Measurements from ENCODE around the gene CD34.

CD34 gene

GRCh38 chr1:207841901-207842300 lies 69.0 kb downstream of the CD34 start:
- ATAC-seq: no peak
- TF ChIP-seq SNAI2 (CRISPR knock-in tag; IDR thresholded peaks at IDR 0.05) (no peak), PPARA (CRISPR knock-in tag; IDR thresholded peaks at IDR 0.05; ENCODE audit: borderline replicate concordance) (no peak), RARB (CRISPR knock-in tag; IDR thresholded peaks at IDR 0.05) (no peak), TCF4 (CRISPR knock-in tag; IDR thresholded peaks at IDR 0.05; ENCODE audit: borderline replicate concordance) (no peak), ZFP3 (CRISPR knock-in tag; IDR thresholded peaks at IDR 0.05) (no peak), POU6F1 (CRISPR knock-in tag; IDR thresholded peaks at IDR 0.05; ENCODE audit: borderline replicate concordance, low read depth) (no peak), ZNF70 (CRISPR knock-in tag; IDR thresholded peaks at IDR 0.05) (no peak), ZC3H10 (CRISPR knock-in tag; IDR thresholded peaks at IDR 0.05) (no peak), ZFP30 (CRISPR knock-in tag; IDR thresholded peaks at IDR 0.05) (no peak), ARNTL (CRISPR knock-in tag; IDR thresholded peaks at IDR 0.05; ENCODE audit: borderline replicate concordance, low read depth) (no peak), CSDC2 (CRISPR knock-in tag; IDR thresholded peaks at IDR 0.05) (no peak), TSHZ2 (CRISPR knock-in tag; IDR thresholded peaks at IDR 0.05) (no peak), ZNF8 (CRISPR knock-in tag; IDR thresholded peaks at IDR 0.05) (no peak), GLIS3 (CRISPR knock-in tag; IDR thresholded peaks at IDR 0.05) (no peak), ISL1 (CRISPR knock-in tag; IDR thresholded peaks at IDR 0.05) (no peak), OSR1 (CRISPR knock-in tag; IDR thresholded peaks at IDR 0.05) (no peak), CREB5 (CRISPR knock-in tag; IDR thresholded peaks at IDR 0.05; ENCODE audit: low read depth) (no peak), TOX (CRISPR knock-in tag; IDR thresholded peaks at IDR 0.05; ENCODE audit: borderline replicate concordance) (no peak), ZNF565 (CRISPR knock-in tag; conservative IDR thresholded peaks at IDR 0.05; ENCODE audit: low read depth) (no peak), CSRNP3 (CRISPR knock-in tag; IDR thresholded peaks at IDR 0.05) (no peak)

- no peak for TF ChIP-seq ZFP30 (CRISPR knock-in tag; IDR thresholded peaks at IDR 0.05)
- TF ChIP-seq SNAI2 (CRISPR knock-in tag; IDR thresholded peaks at IDR 0.05): no peak
- TF ChIP-seq POU6F1 (CRISPR knock-in tag; IDR thresholded peaks at IDR 0.05; ENCODE audit: borderline replicate concordance, low read depth): no peak
- no peak for TF ChIP-seq ZC3H10 (CRISPR knock-in tag; IDR thresholded peaks at IDR 0.05)
- ATAC-seq: no peak
Observed at GRCh38 chr1:207841293-207841692, 69.6 kb downstream of the CD34 start.

- TF ChIP-seq RARB (CRISPR knock-in tag; IDR thresholded peaks at IDR 0.05): no peak
- peak; percentile 30; the same call in 2 of the 3 replicates for ATAC-seq
Observed at GRCh38 chr1:207840380-207840779, 70.5 kb downstream of the CD34 start.

- no peak for ATAC-seq
- TF ChIP-seq ZFP30 (CRISPR knock-in tag; IDR thresholded peaks at IDR 0.05): no peak
- no peak for TF ChIP-seq TOX (CRISPR knock-in tag; IDR thresholded peaks at IDR 0.05; ENCODE audit: borderline replicate concordance)
- TF ChIP-seq RARB (CRISPR knock-in tag; IDR thresholded peaks at IDR 0.05): no peak
- TF ChIP-seq ZFP3 (CRISPR knock-in tag; IDR thresholded peaks at IDR 0.05): no peak
- no peak for TF ChIP-seq ARNTL (CRISPR knock-in tag; IDR thresholded peaks at IDR 0.05; ENCODE audit: borderline replicate concordance, low read depth)
- no peak for TF ChIP-seq PATZ1 (CRISPR knock-in tag; IDR thresholded peaks at IDR 0.05; ENCODE audit: borderline replicate concordance)
- TF ChIP-seq ZNF8 (CRISPR knock-in tag; IDR thresholded peaks at IDR 0.05): no peak
- TF ChIP-seq ZC3H10 (CRISPR knock-in tag; IDR thresholded peaks at IDR 0.05): no peak
- no peak for TF ChIP-seq GLIS3 (CRISPR knock-in tag; IDR thresholded peaks at IDR 0.05)
- no peak for TF ChIP-seq TSHZ2 (CRISPR knock-in tag; IDR thresholded peaks at IDR 0.05)
- no peak for TF ChIP-seq ZNF565 (CRISPR knock-in tag; conservative IDR thresholded peaks at IDR 0.05; ENCODE audit: low read depth)
- TF ChIP-seq CSDC2 (CRISPR knock-in tag; IDR thresholded peaks at IDR 0.05): no peak
- no peak for TF ChIP-seq OSR1 (CRISPR knock-in tag; IDR thresholded peaks at IDR 0.05)
- no peak for TF ChIP-seq ESRRG (CRISPR knock-in tag; IDR thresholded peaks at IDR 0.05)
- TF ChIP-seq SNAI2 (CRISPR knock-in tag; IDR thresholded peaks at IDR 0.05): no peak
- TF ChIP-seq ISL1 (CRISPR knock-in tag; IDR thresholded peaks at IDR 0.05): no peak
Observed at GRCh38 chr1:207839083-207839413, 71.9 kb downstream of the CD34 start.

All from SK-N-SH treated with all-trans-retinoic acid at 6 μM for 48 hours (cell line).